WTC11 (cell line): ENCODE measurements around the gene FNDC11.

ENCODE experiments used
- ELF4 ChIP-seq: sonication (generic); formaldehyde crosslinking; IDR thresholded peaks from 2 replicates; pipeline ENCODE4 v1.8.1; 2022; ENCODE audit warnings: low read depth, mild to moderate bottlenecking, moderate library complexity, missing genetic modification reagents
- FOXJ3 ChIP-seq: sonication (generic); formaldehyde crosslinking; IDR thresholded peaks from 2 replicates; pipeline ENCODE4 v1.9.0; 2021; ENCODE audit warnings: missing genetic modification reagents, mild to moderate bottlenecking, borderline replicate concordance
- FOXK1 ChIP-seq: sonication (generic); formaldehyde crosslinking; IDR thresholded peaks from 2 replicates; pipeline ENCODE4 v1.8.0; 2022; ENCODE audit warnings: mild to moderate bottlenecking, moderate library complexity, missing genetic modification reagents
- JUN ChIP-seq: sonication (generic); formaldehyde crosslinking; IDR thresholded peaks from 2 replicates; pipeline ENCODE4 v1.8.0; 2023; ENCODE audit warnings: mild to moderate bottlenecking, missing genetic modification reagents
- MLX ChIP-seq: sonication (generic); formaldehyde crosslinking; IDR thresholded peaks from 2 replicates; pipeline ENCODE4 v1.8.1; 2023; ENCODE audit warnings: mild to moderate bottlenecking, missing genetic modification reagents, moderate library complexity
- NR2C2 ChIP-seq: sonication (generic); formaldehyde crosslinking; IDR thresholded peaks from 2 replicates; pipeline ENCODE4 v1.8.0; 2022; ENCODE audit warnings: mild to moderate bottlenecking, missing genetic modification reagents
- PREB ChIP-seq: sonication (generic); formaldehyde crosslinking; IDR thresholded peaks from 2 replicates; pipeline ENCODE4 v1.8.1; 2022; ENCODE audit warnings: mild to moderate bottlenecking, missing genetic modification reagents, moderate library complexity, borderline replicate concordance
- SMAD4 ChIP-seq: sonication (generic); formaldehyde crosslinking; IDR thresholded peaks from 2 replicates; pipeline ENCODE4 v1.8.0; 2022; ENCODE audit warnings: mild to moderate bottlenecking, missing genetic modification reagents
- SP1 ChIP-seq: sonication (generic); formaldehyde crosslinking; conservative IDR thresholded peaks from 2 replicates; pipeline ENCODE4 v1.8.1; 2022; ENCODE audit warnings: missing genetic modification reagents
- TCF7 ChIP-seq: sonication (generic); formaldehyde crosslinking; IDR thresholded peaks from 2 replicates; pipeline ENCODE4 v1.8.0; 2022; ENCODE audit warnings: mild to moderate bottlenecking, low read depth, missing genetic modification reagents, moderate library complexity
- TEAD1 ChIP-seq: sonication (generic); formaldehyde crosslinking; IDR thresholded peaks from 2 replicates; pipeline ENCODE4 v1.8.0; 2022; ENCODE audit warnings: mild to moderate bottlenecking, missing genetic modification reagents
- TF ChIP-seq, protein P1 (sequence below): fragments of 200-600 bp; IDR thresholded peaks from 2 replicates; pipeline ENCODE4 v1.8.0; 2022; ENCODE audit warnings: antibody characterized with exemption
- TF ChIP-seq, protein P2 (sequence below): sonication (generic); formaldehyde crosslinking; IDR thresholded peaks from 2 replicates; pipeline ENCODE4 v1.8.0; 2022; ENCODE audit warnings: mild to moderate bottlenecking, missing genetic modification reagents
- TF ChIP-seq, protein P3 (sequence below): sonication (generic); formaldehyde crosslinking; IDR thresholded peaks from 2 replicates; pipeline ENCODE4 v1.8.0; 2022; ENCODE audit warnings: mild to moderate bottlenecking, missing genetic modification reagents

- TF ChIP-seq SMAD4 (CRISPR knock-in tag) (no peak), MLX (CRISPR knock-in tag) (no peak), FOXK1 (CRISPR knock-in tag) (no peak), JUN (CRISPR knock-in tag) (no peak), FOXJ3 (CRISPR knock-in tag) (no peak), PREB (CRISPR knock-in tag) (no peak), NR2C2 (CRISPR knock-in tag) (no peak), SP1 (no peak), TCF7 (CRISPR knock-in tag) (no peak), TEAD1 (CRISPR knock-in tag) (no peak), ELF4 (CRISPR knock-in tag) (no peak)
- TF ChIP-seq, protein P1, sequence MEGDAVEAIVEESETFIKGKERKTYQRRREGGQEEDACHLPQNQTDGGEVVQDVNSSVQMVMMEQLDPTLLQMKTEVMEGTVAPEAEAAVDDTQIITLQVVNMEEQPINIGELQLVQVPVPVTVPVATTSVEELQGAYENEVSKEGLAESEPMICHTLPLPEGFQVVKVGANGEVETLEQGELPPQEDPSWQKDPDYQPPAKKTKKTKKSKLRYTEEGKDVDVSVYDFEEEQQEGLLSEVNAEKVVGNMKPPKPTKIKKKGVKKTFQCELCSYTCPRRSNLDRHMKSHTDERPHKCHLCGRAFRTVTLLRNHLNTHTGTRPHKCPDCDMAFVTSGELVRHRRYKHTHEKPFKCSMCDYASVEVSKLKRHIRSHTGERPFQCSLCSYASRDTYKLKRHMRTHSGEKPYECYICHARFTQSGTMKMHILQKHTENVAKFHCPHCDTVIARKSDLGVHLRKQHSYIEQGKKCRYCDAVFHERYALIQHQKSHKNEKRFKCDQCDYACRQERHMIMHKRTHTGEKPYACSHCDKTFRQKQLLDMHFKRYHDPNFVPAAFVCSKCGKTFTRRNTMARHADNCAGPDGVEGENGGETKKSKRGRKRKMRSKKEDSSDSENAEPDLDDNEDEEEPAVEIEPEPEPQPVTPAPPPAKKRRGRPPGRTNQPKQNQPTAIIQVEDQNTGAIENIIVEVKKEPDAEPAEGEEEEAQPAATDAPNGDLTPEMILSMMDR: no peak
- TF ChIP-seq, protein P2, sequence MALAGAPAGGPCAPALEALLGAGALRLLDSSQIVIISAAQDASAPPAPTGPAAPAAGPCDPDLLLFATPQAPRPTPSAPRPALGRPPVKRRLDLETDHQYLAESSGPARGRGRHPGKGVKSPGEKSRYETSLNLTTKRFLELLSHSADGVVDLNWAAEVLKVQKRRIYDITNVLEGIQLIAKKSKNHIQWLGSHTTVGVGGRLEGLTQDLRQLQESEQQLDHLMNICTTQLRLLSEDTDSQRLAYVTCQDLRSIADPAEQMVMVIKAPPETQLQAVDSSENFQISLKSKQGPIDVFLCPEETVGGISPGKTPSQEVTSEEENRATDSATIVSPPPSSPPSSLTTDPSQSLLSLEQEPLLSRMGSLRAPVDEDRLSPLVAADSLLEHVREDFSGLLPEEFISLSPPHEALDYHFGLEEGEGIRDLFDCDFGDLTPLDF (CRISPR knock-in tag): no peak
- TF ChIP-seq, protein P3, sequence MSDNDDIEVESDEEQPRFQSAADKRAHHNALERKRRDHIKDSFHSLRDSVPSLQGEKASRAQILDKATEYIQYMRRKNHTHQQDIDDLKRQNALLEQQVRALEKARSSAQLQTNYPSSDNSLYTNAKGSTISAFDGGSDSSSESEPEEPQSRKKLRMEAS (CRISPR knock-in tag): no peak
Observed at GRCh38 chr20:63562461-63563224, 8.7 kb downstream of the FNDC11 start.
